Aorta (tissue), 5 donors: ENCODE measurements around the gene ZNF277. TPM values are rescaled to one million over a fixed set of nuclear protein-coding genes. Genes with fewer than 3 reads are reported as not detected.
"Not testable (repeated sequence)": the region's sequence is repeated elsewhere in the genome, so short reads cannot be mapped to it uniquely, and the experiment has no call there.

Experiments used
- ATAC-seq: fragments of 200-7000 bp; cut with Tn5 transposase; one replicate; pipeline ENCODE4 v1.9.1; 2022; ENCODE audit warnings: moderate library complexity; ENCODE audit not compliant: low FRiP score
- DNase-seq, 2 donors: peaks; one replicate each; pipeline ENCODE4 v3.0.0-alpha.2; 2020
- H3K27ac ChIP-seq, 2 donors: one replicate each; pipeline ENCODE4 v1.5.1; 2013; ENCODE audit warnings: low read length in 2 of 2, mild to moderate bottlenecking in 2 of 2, moderate library complexity in 2 of 2, control low read depth in 1 of 2, inconsistent platforms in 1 of 2, low read depth in 1 of 2
- H3K27me3 ChIP-seq, 2 donors: one replicate each; pipeline ENCODE4 v1.6.1; 2013; ENCODE audit warnings: control low read depth in 1 of 2, low read length in 1 of 2, mild to moderate bottlenecking in 1 of 2, moderate library complexity in 1 of 2; ENCODE audit not compliant: insufficient read depth in 2 of 2, control insufficient read depth in 1 of 2
- H3K36me3 ChIP-seq, 2 donors: one replicate each; pipeline ENCODE4 v1.6.1; 2013; ENCODE audit warnings: control low read depth in 1 of 2, low read length in 1 of 2, mild to moderate bottlenecking in 1 of 2; ENCODE audit not compliant: insufficient read depth in 2 of 2, control insufficient read depth in 1 of 2
- H3K4me1 ChIP-seq, 2 donors: one replicate each; pipeline ENCODE4 v1.6.1; 2013; ENCODE audit warnings: low read length in 2 of 2, control low read depth in 1 of 2, mild to moderate bottlenecking in 1 of 2, moderate library complexity in 1 of 2; ENCODE audit not compliant: insufficient read depth in 2 of 2, control insufficient read depth in 1 of 2
- H3K4me3 ChIP-seq, 2 donors: one replicate each; pipeline ENCODE4 v1.5.1; 2013; ENCODE audit warnings: low read length in 2 of 2, control low read depth in 1 of 2, mild to moderate bottlenecking in 1 of 2
- H3K9me3 ChIP-seq: one replicate; pipeline ENCODE4 v1.6.1; 2013; ENCODE audit warnings: mild to moderate bottlenecking, low read length; ENCODE audit not compliant: control insufficient read depth
- WGBS, 2 donors: extraction: QIAGEN DNeasy Blood & Tissue Kit; methylation state at CpG; one replicate each; pipeline ENCODE4 v1.1.7; 2013; 5-methylcytosine and 5-hydroxymethylcytosine counted together
- intact Hi-C, 2 donors: fragments of 100-400 bp; cut with DNase I; formaldehyde crosslinking; loops; one replicate each; pipeline versions ENCODE4 v1.14.2 to v1.15.0; 2022
- polyA plus RNA-seq, 2 donors: library from polyadenylated mRNA; stranded (reverse); fragments of 200-250 nt; gene quantifications; one replicate each; pipeline ENCODE4 v1.2.3, GENCODE V29; 2013
- total RNA-seq, 2 donors: library from RNA; stranded (reverse); fragmentation: NEBNext Ultra II Directional; extraction: Animal tissue kit (Norgen Biotek cat#: 25700); gene quantifications; one replicate each; pipeline ENCODE4 v1.2.1, GENCODE V29; 2021
- donor health status: healthy with polysubstance abuse.
- donor health status: Bipolar disorder and iron deficiency.
- donor health status: DM: no; HTN: no; CAD: no.
- donor health status: DM: no; HTN: no; CAD: no.
- donor health status: DM: yes; HTN: yes; CAD: no.

The ZNF277 gene
- total and polyA plus RNA-seq, 4 donors: 17.8 to 41.6 (median 21.0) TPM

- H3K27me3 ChIP-seq, ATAC-seq, H3K36me3 ChIP-seq, H3K4me1 ChIP-seq, H3K9me3 ChIP-seq, intact Hi-C loops: not testable (repeated sequence)
- WGBS, 2 donors: 0% methylated on average over 30 to 37 of the region's 37 CpGs
- Histone ChIP-seq H3K4me3 (peak overlapping the region; percentile 14 to 42), H3K27ac (peak overlapping the region in 1 of 2 donors; percentile 18)
- peak; percentile 67 to 89 for DNase-seq
Observed at GRCh38 chr7:112391841-112392286, 185.4 kb downstream of the ZNF277 start.

Other genes with a start within 250 kb of the ZNF277 start
- 10 to 100 TPM; 34.2 to 94.3 TPM for gene DOCK4, start 296 bp upstream of the ZNF277 start, total RNA-seq
- 1 to 10 TPM; 2.9 to 5.8 TPM for gene DOCK4, start 296 bp upstream of the ZNF277 start, polyA plus RNA-seq
- gene IFRD1, start 243.8 kb downstream of the ZNF277 start, total RNA-seq: 100 to 1,000 TPM in 1 of 2 donors, 10 to 100 TPM in 1; 67.0 to 138 TPM
- 10 to 100 TPM; 37.6 to 71.4 TPM for gene IFRD1, start 243.8 kb downstream of the ZNF277 start, polyA plus RNA-seq